HuH-7 (cell line): ENCODE results near the gene MYADM.
"Not testable (repeated sequence)": the region's sequence is repeated elsewhere in the genome, so short reads cannot be mapped to it uniquely, and the experiment has no call there.

Source experiments
- DNase-seq: peaks from one replicate; pipeline ENCODE4 v3.0.0; 2011; ENCODE audit warnings: low spot score

MYADM gene

DNA sequence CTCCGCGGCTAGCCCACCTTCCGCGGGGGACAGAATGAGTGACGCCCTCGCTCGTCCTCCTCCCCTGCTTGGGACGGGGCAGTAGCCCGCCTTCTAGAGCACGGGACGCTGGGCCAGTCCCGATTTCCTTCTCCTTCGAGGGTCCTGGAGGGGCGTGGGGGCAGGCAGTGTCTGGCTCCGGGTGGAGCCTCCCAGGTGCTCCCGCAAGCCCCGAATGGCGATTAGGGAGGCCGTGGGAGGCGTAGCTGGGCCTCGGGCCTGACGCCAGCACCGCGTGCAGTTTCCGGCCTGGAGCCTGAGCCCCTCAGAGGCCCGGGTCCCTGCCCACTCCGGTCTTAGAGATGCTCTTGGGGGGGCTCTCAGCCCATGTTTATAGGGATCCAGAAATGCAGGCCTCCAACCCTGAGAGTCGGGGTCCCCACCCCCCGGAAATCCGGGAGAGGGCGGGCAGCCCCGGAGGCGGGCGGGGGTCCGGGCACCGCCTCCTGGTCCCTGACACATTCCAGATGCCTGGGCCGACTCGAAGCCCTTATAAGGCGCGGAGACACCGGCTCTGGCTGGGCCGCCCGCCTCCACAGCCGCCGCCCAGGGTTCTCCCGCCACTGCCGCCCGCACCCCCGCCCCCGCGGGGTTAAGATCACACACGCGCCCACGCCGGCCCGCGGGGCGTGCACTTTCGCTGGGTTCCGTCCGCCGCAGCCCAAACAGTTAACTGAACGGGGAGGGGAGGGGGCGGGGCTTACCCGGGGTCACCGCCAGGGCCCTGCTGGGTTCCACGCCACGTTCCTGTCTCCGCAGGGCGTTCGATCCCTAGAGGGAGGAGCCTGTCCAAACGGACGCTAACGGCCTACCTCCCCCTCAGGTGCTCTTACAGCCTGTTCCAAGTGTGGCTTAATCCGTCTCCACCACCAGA lies 1.5 kb downstream of the MYADM start:
- peak; percentile 95 for DNase-seq

DNA sequence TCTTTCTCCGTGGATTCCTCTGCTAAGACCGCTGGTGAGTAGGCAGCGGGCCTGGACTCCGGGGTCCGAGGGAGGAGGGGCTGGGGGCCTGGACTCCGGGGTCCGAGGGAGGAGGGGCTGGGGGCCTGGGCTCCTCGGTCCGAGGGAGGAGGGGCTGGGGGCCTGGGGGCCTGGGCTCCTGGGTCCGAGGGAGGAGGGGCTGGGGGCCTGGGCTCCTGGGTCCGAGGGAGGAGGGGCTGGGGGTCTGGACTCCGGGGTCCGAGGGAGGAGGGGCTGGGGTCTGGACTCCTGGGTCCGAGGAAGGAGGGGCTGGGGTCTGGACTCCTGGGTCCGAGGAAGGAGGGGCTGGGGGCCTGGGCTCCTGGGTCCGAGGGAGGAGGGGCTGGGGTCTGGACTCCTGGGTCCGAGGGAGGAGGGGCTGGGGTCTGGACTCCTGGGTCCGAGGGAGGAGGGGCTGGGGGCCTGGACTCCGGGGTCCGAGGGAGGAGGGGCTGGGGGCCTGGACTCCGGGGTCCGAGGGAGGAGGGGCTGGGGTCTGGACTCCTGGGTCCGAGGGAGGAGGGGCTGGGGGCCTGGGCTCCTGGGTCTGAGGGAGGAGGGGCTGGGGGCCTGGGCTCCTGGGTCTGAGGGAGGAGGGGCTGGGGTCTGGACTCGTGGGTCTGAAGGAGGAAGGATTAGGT lies 2.3 kb downstream of the MYADM start:
- DNase-seq = not testable (repeated sequence)

DNA sequence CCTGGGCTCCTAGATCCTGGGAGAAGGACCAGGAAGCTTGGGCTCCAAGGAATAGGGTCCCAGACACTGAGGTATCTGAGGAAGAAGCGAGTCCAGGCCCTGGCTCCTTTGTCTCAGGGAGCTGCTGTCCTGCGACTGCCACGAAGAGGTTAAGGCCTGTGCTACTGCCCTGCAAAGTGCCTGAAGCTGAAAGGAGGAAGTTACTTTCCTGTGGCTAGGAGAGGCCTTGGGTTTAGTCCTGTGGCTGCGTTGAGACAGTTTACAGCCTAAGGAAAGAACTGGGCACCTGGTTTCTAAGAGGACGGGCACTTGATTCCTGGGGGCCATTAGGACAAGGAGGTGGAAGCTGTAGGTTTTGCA lies 2.8 kb downstream of the MYADM start:
- DNase-seq = peak; percentile 5

DNA sequence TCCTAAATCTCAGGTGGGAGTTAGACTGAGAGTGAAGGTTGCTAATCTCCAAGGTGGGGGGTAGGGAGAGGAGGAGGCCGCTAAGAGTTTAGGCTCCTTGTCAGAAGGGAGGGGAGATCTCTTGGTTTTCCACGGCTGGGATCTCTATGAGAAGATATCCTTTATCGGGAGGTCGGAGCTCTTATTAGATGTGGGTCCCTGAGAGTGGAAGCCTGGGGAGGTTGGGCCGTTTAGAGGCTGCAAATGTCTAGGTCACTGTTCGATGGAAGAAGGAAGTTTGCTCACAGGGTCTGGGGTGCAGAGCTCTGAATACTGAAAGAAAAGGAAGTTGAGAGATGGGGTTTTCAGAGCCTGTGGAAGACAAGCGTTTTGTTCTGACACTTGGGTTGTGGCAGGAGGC lies 3.8 kb downstream of the MYADM start:
- peak; percentile 2 for DNase-seq

DNA sequence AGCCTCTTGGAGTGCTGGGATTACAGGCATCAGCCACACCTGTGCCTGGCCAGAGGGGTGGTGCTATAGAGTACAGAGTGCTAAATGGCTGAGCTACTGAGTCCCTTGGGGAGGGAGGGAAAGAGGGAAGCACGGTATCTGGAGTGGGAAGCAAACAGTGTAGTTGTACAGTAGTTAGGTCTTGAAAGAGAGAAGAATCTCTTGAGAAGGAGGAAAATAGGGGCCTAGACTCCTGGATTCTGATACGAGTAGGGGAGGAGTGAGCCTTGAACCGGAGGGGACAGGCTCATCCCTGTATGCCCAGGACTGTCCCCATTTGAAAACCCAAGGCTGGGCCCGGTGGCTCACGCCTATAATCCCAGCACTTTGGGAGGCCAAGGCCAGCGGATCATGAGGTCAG lies 5.1 kb downstream of the MYADM start:
- DNase-seq = peak; percentile 15

DNA sequence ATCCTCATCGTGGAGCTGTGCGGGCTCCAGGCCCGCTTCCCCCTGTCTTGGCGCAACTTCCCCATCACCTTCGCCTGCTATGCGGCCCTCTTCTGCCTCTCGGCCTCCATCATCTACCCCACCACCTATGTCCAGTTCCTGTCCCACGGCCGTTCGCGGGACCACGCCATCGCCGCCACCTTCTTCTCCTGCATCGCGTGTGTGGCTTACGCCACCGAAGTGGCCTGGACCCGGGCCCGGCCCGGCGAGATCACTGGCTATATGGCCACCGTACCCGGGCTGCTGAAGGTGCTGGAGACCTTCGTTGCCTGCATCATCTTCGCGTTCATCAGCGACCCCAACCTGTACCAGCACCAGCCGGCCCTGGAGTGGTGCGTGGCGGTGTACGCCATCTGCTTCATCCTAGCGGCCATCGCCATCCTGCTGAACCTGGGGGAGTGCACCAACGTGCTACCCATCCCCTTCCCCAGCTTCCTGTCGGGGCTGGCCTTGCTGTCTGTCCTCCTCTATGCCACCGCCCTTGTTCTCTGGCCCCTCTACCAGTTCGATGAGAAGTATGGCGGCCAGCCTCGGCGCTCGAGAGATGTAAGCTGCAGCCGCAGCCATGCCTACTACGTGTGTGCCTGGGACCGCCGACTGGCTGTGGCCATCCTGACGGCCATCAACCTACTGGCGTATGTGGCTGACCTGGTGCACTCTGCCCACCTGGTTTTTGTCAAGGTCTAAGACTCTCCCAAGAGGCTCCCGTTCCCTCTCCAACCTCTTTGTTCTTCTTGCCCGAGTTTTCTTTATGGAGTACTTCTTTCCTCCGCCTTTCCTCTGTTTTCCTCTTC lies 6.3 kb downstream of the MYADM start:
- DNase-seq = no peak

DNA sequence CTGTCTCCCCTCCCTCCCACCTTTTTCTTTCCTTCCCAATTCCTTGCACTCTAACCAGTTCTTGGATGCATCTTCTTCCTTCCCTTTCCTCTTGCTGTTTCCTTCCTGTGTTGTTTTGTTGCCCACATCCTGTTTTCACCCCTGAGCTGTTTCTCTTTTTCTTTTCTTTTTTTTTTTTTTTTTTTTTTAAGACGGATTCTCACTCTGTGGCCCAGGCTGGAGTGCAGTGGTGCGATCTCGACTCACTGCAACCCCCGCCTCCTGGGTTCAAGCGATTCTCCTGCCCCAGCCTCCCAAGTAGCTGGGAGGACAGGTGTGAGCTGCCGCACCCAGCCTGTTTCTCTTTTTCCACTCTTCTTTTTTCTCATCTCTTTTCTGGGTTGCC lies 6.9 kb downstream of the MYADM start:
- no peak for DNase-seq

DNA sequence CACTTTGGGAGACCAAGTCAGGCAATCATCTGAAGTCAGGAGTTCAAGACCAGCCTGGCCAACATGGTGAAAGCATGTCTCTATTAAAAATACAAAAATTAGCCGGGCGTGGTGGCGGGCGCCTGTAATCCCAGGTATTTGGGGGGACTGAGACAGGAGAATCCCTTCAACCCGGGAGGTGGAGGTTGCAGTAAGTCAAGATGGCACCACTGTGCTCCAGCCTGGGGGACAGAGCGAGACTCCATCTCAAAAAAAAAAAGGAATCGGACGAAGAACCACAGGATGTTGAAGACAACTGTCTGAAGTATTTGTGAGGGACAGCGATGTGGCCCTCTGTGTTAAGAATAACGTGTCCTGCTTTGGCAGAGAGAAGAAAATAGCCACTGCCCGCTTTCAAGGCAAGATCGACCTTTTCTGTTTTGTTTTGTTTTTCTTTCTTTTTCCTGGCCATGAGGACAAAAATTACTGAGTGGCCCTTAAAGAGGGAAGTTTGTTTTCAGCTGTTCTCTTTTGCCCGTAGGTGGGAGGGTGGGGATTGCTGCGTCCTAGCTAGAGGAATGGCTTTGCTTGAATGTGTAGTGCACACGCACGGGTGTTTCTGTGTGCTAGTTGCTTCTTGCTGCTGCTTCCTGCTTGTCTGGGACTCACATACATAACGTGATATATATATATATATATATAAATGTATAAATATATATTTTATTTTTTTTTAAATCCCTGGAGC lies 8.1 kb downstream of the MYADM start:
- no peak for DNase-seq

DNA sequence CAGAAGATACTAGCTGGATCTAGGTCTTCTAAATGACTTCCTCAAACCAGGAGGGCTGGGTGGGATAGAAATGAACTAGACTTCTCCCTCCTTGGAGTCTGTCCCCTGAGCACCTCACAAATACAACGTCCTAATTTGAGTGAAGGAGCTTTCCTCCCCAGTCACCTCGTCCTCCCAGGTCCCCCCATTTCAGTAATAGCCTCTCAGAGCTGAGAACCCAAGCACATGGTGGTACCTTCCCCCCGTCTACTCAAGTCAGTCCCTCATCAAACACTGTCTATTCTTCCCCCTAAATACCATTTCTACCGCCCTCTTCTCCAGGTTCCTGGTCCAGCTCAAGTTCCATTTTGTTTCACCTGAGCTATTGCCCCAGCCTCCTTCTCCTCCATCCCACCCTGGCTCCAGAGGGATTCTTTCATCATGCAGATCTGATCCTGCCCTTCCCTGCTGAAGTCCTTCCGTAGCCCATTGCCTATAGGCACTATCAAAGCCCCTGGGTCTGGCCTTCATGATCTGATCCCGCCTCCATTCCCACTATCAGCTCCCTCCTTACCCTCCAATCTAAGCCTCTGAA lies 9.1 kb downstream of the MYADM start:
- no peak for DNase-seq

DNA sequence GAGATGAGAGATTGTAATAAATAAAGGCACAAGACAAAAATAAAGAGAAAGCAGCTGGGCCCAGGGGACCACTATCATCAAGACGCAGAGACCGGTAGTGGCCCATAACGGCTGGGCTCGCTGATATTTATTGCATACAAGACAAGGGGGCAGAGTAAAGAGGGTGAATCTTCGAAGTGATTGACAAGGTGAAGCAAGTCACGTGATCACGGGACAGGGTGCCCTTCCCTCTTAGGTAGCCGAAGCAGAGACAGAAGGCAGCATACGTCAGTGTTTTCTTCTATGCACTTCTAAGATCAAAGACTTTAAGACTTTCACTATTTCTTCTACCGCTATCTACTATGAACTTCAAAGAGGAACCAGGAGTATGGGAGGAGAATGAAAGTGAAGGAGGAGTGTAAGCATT lies 9.7 kb downstream of the MYADM start:
- no peak for DNase-seq

DNA sequence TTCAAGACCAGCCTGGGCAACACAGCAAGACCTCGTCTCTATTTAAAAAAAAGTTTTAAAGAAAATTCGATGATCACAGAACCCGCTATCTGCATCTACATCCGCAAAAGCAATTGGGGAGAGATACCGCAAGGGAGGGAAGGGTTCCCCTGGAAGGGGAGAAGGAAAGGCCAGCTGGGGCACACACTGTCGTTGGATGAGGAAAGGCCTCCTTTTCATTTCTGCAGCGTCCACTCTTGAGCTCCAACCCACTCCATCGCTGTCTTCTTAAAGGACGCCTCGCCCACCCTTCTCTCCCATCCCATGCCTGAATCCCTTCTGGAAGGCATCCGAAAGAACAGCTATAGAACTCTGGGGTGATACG lies 11.1 kb downstream of the MYADM start:
- DNase-seq = no peak

DNA sequence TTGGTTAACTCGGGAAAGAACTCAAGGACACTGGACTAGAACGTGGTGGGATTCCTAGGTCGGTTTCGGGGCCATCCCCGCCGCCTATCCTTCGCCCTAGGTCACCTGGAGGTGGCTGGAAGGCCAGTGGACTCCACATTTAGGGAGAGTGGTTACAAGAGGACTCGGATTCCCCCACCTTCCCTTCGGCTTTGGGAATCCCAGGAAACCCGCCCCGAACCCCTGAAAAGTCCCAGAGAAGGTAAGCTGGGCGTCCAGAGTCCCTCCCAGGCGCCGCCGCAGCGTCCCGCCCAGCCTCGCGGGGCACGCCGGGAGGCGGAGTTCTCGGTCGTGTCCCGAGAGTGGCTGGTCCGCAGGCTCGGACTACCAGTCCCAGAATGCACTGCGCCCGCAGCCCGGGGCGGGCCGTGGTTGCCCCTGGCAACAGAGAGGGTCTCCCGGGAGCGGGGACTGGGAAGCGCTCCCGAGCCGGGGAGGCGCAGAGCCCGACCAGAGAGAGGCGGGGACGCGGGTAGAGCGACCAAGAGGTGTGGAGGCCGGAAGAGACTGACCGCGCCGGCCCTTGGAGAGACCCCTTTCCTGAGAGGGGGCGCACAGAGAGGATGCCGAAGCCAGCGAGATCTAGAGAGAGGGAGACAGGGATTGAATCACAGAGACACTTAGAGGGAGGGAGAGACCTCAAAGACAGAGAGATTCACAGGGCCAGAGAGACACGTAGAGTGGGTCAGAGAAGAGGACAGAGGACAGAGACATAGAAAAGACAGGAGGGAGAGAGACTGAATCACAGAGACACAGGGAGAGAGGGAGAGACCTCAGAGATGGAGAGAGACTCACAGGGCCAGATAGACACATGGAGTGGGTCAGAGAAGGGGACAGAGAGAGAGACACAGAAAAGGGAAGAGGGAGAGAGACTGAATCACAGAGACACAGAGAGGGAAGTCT lies 11.7 kb downstream of the MYADM start:
- peak; percentile 95 for DNase-seq

DNA sequence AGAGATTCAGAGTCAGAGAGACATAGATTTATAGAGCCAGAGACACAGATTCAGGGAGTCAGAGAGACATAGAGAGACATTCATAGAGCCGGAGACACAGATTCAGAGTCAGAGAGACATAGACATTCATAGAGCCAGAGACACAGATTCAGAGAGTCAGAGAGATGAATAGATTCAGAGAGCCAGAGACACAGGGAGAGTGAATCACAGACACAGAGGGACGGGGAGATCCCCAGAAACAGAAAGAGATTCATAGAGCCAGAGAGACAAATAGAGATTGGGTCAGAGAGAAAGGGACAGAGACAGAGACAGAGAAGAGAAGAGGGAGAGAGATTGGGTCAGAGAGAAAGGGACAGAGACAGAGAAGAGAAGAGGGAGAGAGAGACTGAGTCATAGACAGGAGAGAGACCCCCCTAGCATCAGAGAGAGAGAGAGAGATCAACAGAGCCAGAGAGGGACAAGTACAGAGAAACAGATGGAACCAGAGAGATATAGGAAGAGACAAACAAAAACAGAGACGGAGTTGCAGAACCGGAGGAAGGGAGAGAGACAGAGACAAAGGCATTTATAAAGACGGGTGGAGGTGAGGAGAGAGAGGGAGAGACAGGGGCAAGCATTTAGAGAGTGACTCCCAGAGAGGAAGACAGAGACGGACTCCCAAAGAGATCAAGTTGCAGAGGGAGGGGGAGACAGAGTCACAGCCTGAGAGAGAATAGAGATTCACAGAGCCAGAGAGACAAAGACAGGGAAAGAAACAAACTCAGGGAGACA lies 13.2 kb downstream of the MYADM start:
- no peak for DNase-seq

DNA sequence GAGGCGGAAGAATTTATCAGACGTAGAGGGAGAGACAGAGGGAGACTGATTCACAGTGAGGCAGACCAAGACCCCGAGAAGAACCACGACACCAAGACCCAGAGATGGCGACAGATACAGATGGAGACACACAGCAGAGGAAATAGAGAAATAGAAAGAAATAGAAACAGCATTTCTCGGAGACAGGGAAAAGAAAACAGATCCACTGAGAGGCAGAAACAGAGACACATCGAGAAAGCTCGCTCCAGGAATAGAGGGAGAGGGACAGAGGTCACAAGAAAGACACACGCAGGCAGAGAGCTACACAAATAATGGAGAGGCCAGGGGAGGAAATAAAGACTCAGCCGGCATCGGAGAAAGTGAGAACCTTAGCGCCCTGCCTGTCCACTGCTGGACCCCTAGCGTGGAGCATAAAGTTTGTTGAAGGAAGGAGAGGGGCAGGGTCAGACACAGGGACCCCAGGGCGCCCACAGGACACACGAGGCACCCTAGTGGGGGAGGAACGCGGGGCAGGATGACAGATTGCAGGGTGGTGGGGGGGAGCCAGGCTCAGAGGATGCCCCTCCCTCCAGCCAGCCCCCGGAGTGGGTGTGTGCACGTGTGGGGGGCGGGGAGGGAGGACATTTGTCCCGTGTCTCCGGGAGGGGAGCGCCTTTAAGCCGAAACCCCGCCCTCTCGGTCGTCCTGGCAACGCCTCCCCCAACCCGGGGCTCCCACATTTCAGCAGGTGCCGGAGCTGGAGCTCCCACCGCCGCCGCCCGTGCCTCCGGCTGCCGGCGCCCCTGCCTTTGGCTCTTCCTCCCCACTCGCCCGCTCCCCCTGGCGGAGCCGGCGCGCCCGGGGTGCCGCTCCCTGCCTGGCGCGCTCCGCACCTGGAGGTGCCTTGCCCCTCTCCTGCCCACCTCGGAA lies 14.1 kb downstream of the MYADM start, which contains the start of gene PRKCG:
PRKCG (plus strand) TSS at position 716 of the 909 bp plus-strand sequence. CDS start 298 bp downstream, outside the sequence.
- peak; percentile 70 for DNase-seq

DNA sequence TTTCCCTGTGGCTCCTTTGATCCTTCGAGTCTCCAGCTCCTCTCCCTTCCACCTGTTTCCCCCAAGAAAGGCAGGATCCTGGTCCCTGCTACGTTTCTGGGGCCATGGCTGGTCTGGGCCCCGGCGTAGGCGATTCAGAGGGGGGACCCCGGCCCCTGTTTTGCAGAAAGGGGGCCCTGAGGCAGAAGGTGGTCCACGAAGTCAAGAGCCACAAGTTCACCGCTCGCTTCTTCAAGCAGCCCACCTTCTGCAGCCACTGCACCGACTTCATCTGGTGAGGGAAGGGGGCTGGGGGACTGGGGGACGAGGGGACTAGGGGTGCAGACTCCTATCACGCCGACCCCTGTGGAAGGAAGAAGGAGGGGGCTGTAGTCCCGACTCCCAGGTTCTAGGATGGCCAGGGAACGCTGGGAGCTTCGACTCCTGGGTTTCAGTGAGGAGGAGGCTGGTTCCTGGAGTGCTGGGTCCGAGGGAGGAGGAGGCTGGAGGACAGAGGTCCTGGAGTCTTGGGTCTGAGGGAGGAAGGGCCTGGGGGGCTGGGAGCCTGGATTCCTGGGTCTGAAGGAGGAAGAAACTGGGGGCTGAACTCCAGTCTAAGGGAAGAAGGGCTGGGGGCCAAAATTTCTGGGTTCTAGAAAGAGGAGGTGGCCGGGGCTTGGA lies 14.8 kb downstream of the MYADM start:
- DNase-seq = no peak

DNA sequence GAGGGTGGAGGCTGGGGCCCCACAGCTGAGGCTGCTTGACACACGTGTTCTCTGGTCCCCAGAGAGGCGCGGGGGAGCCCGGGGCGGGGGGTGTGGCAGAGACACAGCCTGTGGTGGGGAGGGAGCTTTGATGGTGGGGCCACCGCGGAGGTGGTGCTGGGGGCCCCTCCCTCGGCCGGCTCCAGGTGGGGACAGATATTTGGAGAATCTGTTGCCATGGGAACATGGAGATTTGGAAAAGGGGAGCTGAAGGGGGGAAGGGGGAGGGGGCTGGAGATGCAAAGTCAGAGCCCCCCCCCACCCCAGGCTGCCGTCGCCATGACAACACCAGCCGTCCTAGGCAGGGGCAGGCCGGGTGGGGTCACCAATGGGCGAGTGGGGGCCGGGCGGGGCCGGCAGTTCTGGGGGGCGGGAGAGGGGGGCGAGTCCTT lies 15.6 kb downstream of the MYADM start:
- DNase-seq = no peak

DNA sequence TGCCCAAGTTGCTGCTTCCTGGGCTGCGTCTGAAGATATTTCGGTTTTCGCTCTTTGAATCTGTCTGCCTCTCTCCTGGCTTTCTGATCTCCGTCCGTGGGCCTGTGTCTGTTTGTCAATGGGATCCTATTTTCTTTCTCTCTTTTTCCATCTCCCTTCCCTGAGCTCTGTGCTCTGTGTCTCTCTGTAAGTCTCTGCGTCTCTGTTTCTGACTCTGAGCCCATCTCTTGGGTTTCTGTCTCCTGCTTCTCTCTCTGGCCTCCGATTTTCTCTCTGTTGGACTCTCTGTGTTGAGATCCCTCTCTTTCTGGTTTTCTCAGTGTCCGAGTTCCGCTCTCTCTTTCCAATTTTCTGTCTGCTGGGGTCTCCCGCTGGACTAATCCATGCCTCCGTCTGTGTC lies 16.1 kb downstream of the MYADM start:
- DNase-seq = no peak

DNA sequence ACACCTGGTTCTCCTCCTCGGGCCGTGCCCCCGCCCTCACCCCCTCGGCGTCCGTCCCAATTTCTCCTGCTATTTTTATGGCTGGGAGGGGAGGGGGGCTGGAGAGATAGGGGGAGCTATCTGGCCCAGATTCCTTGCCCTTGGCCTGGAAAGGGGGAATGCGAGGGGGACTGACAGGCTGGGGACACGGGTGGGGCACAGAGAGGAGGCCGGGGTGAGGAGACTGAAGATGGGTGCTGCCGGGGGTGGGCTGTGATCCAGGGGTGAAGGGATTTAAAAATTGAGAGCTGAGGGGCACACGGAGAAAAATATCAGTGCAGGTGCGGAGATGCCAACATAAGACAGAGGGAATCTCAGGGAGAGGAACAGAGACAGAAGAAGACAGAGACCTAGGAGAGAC lies 16.6 kb downstream of the MYADM start:
- no peak for DNase-seq
